Activated CD4-positive, alpha-beta memory T cell treated with anti-CD3 and anti-CD28 coated beads for 36 hours (primary cell): ENCODE measurements around the gene ZNF296. TPM values are rescaled to one million over a fixed set of nuclear protein-coding genes. Genes with fewer than 3 reads are reported as not detected.
A peak's percentile ranks its signal among the peaks of the same experiment; 100 is the strongest.

Experiments used
- CTCF ChIA-PET: fragments of 350-600 bp; sonication (Branson Sonifier 250); formaldehyde crosslinking; loops from one replicate; lab custom pipeline; 2021; ENCODE audit warnings: antibody characterized with exemption, inconsistent platforms; lab: Charles Lee
- POLR2A ChIA-PET: fragments of 350-600 bp; sonication (Branson Sonifier 250); formaldehyde crosslinking; loops from one replicate; lab custom pipeline; 2021; ENCODE audit warnings: antibody characterized with exemption; lab: Charles Lee
- DNase-seq: peaks from one replicate; pipeline ENCODE4 v3.0.0-alpha.2; 2020
- H3K27ac Mint-ChIP-seq: one replicate; pipeline ENCODE4 v1.8.0; 2021; ENCODE audit warnings: mixed read lengths
- H3K27me3 Mint-ChIP-seq: one replicate; pipeline ENCODE4 v1.8.0; 2021; ENCODE audit warnings: mixed read lengths
- H3K36me3 Mint-ChIP-seq: one replicate; pipeline ENCODE4 v1.8.0; 2021; ENCODE audit warnings: mixed read lengths
- H3K4me1 Mint-ChIP-seq: one replicate; pipeline ENCODE4 v1.8.0; 2021; ENCODE audit warnings: low read depth, mixed read lengths
- H3K4me3 Mint-ChIP-seq: one replicate; pipeline ENCODE4 v1.8.0; 2021; ENCODE audit warnings: mild to moderate bottlenecking, mixed read lengths
- H3K9me3 Mint-ChIP-seq: one replicate; pipeline ENCODE4 v1.8.0; 2021; ENCODE audit warnings: mixed read lengths
- intact Hi-C: fragments of 100-400 bp; cut with micrococcal nuclease; formaldehyde crosslinking; loops from one replicate; pipeline ENCODE4 v1.15.1; 2023
- total RNA-seq, 2 experiments: library from RNA; stranded (reverse); gene quantifications; one replicate each; pipeline ENCODE4 v1.2.3, GENCODE V29; 2021

Gene ZNF296
- total RNA-seq, 2 experiments from 2014 or later: 3.2 to 3.6 TPM

- H3K9me3 Mint-ChIP-seq: no peaks in the 10 kb centered on the region
- H3K4me1 Mint-ChIP-seq: peaks cover 42% of the 10 kb centered on the region
- H3K36me3 Mint-ChIP-seq: peaks cover 14% of the 10 kb centered on the region
- POLR2A ChIA-PET: interaction anchor here (0.6 to 2.5 kb wide), 7 partner anchors 9 to 99 kb away, joined by 3 to 22 read pairs (median 3); partner anchors contain the start of genes PPP1R37 and TRAPPC6A
- no peaks in the 10 kb centered on the region for H3K27me3 Mint-ChIP-seq
- CTCF ChIA-PET: interaction anchor here (0.7 to 1.3 kb wide), 5 partner anchors 9 to 40 kb away, joined by 3 to 5 read pairs (median 3); partner anchors contain the start of gene CLASRP
- peak overlapping the region; percentile 96 for H3K4me3 Mint-ChIP-seq
- no peak for DNase-seq
- intact Hi-C loops: loop anchor here (1.0 to 5.0 kb wide), 3 partner anchors 13 to 170 kb away; partner anchors contain the start of genes BLOC1S3 and TRAPPC6A
- H3K27ac Mint-ChIP-seq: peak overlapping the region; percentile 76
Observed at GRCh38 chr19:45078390-45079062, 2.2 kb upstream of the ZNF296 start.

GRCh38 chr19:45076851-45077730, 813 bp upstream of the ZNF296 start:
- CTCF ChIA-PET: no interaction called here
- no peak for DNase-seq
- peak overlapping the region; percentile 78 for H3K4me3 Mint-ChIP-seq
- POLR2A ChIA-PET: interaction anchor here (2.6 kb wide), 1 partner anchor 15 kb away, joined by 9 read pairs; the partner anchor contains the start of gene PPP1R37
- peaks cover 39% of the 10 kb centered on the region for H3K4me1 Mint-ChIP-seq
- peak overlapping the region; percentile 64 for H3K27ac Mint-ChIP-seq
- no peaks in the 10 kb centered on the region for H3K27me3 Mint-ChIP-seq
- H3K9me3 Mint-ChIP-seq: no peaks in the 10 kb centered on the region
- peaks cover 11% of the 10 kb centered on the region for H3K36me3 Mint-ChIP-seq
- intact Hi-C loops: loop anchor here (1.0 to 5.0 kb wide), 2 partner anchors 60 to 100 kb away; partner anchors contain the start of genes BLOC1S3 and TRAPPC6A

DNA sequence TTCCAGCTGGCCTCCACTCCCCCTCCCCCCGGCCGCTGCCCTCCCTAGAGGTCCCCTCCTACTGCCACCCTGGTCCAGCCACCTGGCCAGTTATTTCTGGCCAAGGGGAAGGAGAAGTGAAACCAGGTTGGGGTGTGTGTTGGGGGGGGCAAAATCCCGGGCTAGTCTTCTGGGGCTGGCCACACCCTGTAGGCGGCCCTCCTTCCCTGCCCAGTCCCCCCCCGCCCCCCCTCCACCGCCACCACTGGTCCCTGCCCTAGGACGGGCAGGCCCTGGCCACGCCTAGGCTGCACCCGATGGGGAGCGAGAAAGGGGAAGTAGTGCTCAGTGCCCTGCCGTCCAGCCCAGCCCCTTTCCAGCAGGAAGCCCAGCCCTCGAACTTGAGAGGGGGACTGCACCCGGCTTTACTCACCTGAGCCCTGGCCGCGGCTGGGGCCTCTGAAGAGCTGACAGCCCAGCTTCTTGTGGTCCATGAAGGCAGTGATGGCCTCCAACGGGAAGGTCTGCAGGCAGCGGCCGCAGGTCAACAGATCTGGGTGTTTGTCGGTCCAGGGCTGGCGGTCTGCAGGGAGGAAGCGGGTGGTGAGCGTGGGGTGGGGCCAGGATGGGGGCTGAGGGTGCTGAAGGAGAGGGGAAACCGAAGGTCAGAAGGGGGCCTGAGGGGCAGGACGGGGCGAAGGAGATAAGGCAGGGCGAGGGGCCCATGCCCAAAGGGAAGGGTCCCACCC, 813 bp downstream of the ZNF296 start:
- no peaks in the 10 kb centered on the region for H3K9me3 Mint-ChIP-seq
- POLR2A ChIA-PET: interaction anchor here (2.6 kb wide), 1 partner anchor 17 kb away, joined by 9 read pairs; the partner anchor contains the start of gene PPP1R37
- H3K4me1 Mint-ChIP-seq: peaks cover 29% of the 10 kb centered on the region
- CTCF ChIA-PET: interaction anchor here (1.2 to 1.7 kb wide), 2 partner anchors 16 to 51 kb away, joined by 3 to 9 read pairs; no protein-coding TSS in a partner anchor
- intact Hi-C loops: loop anchor here (1.0 to 5.0 kb wide), 2 partner anchors 58 to 102 kb away; partner anchors contain the start of genes BLOC1S3 and TRAPPC6A
- H3K27ac Mint-ChIP-seq: peak overlapping the region; percentile 51
- peak; percentile 67 for DNase-seq
- H3K4me3 Mint-ChIP-seq: peak overlapping the region; percentile 78
- peaks cover 10% of the 10 kb centered on the region for H3K36me3 Mint-ChIP-seq
- no peaks in the 10 kb centered on the region for H3K27me3 Mint-ChIP-seq

GRCh38 chr19:45074744-45075300, 1.5 kb downstream of the ZNF296 start:
- no peaks in the 10 kb centered on the region for H3K9me3 Mint-ChIP-seq
- ChIA-PET CTCF (interaction anchor here (1.2 to 1.7 kb wide), 2 partner anchors 15 to 52 kb away, joined by 3 to 9 read pairs; no protein-coding TSS in a partner anchor), POLR2A (no interaction called here)
- no peaks in the 10 kb centered on the region for H3K27me3 Mint-ChIP-seq
- H3K4me1 Mint-ChIP-seq: peaks cover 26% of the 10 kb centered on the region
- peaks cover 15% of the 10 kb centered on the region for H3K36me3 Mint-ChIP-seq
- peak overlapping the region; percentile 38 for H3K4me3 Mint-ChIP-seq
- H3K27ac Mint-ChIP-seq: peak overlapping the region; percentile 56
- intact Hi-C loops: loop anchor here (5.0 kb wide), 1 partner anchor 102 kb away; the partner anchor contains the start of genes BLOC1S3 and TRAPPC6A
- DNase-seq: no peak

DNA sequence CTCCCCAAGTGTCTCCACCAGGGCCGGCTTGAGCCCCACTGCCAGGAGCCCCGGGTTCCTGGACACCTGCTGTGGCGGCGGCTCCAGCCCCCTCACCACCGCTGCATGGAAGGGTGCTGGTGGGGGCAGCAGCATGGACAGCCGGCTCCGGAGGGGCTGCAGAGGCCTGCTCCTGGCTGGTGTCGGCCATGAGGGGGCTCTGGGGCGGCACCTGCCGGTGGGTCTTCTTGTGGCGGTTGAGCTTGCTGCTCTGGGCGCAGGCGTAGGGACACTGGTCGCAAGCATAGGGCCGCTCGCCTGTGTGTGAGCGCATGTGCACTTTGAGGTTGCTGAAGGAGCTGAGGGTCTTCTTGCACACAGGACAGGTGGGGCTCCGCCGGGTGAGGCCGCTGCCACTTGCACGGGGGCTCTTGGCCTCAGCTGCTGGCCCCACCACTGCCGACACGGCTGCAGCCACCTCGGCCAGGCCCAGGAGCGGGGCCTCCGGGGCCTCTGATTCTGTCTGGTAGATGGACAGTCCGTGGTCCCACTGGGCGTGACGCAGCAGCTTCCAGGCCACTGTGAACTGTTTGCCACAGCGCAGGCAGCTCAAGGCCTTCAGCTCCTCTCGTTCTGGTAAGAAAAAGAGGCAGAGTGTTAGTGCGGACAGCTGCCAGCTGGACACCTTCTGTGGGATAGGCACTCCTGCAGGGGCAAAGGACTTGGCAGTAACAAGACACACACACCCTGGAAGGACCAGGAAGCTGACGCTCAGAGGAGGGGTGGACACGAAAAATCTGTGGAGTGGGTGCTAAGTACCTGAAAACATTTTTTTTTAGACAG, 4.1 kb downstream of the ZNF296 start:
- ChIA-PET CTCF (interaction anchor here (1.9 kb wide), 1 partner anchor 13 kb away, joined by 9 read pairs; no protein-coding TSS in a partner anchor), POLR2A (no interaction called here)
- H3K9me3 Mint-ChIP-seq: no peaks in the 10 kb centered on the region
- DNase-seq: no peak
- peaks cover 12% of the 10 kb centered on the region for H3K4me1 Mint-ChIP-seq
- no peak overlapping the region for H3K4me3 Mint-ChIP-seq
- intact Hi-C loops: no loop called here
- peaks cover 16% of the 10 kb centered on the region for H3K36me3 Mint-ChIP-seq
- H3K27ac Mint-ChIP-seq: no peak overlapping the region
- no peaks in the 10 kb centered on the region for H3K27me3 Mint-ChIP-seq

- ChIA-PET POLR2A (interaction anchor here (1.3 kb wide), 1 partner anchor 33 kb away, joined by 3 read pairs; the partner anchor contains the start of gene CLASRP), CTCF (interaction anchor here (1.9 kb wide), 1 partner anchor 12 kb away, joined by 9 read pairs; no protein-coding TSS in a partner anchor)
- DNase-seq: no peak
- Mint-ChIP-seq H3K27ac (no peak overlapping the region), H3K27me3 (no peaks in the 10 kb centered on the region), H3K4me1 (peaks cover 5% of the 10 kb centered on the region), H3K4me3 (no peak overlapping the region), H3K36me3 (peaks cover 21% of the 10 kb centered on the region), H3K9me3 (no peaks in the 10 kb centered on the region)
- intact Hi-C loops: no loop called here
Observed at GRCh38 chr19:45071545-45071938, 4.7 kb downstream of the ZNF296 start.

GRCh38 chr19:45070861-45071544, 5.3 kb downstream of the ZNF296 start:
- no peak for DNase-seq
- Mint-ChIP-seq H3K36me3 (peaks cover 21% of the 10 kb centered on the region), H3K4me3 (no peak overlapping the region), H3K9me3 (no peaks in the 10 kb centered on the region), H3K4me1 (peaks cover 4% of the 10 kb centered on the region), H3K27me3 (no peaks in the 10 kb centered on the region), H3K27ac (no peak overlapping the region)
- intact Hi-C loops: no loop called here
- POLR2A ChIA-PET: interaction anchor here (1.3 kb wide), 1 partner anchor 32 kb away, joined by 3 read pairs; the partner anchor contains the start of gene CLASRP
- CTCF ChIA-PET: interaction anchor here (1.9 kb wide), 1 partner anchor 12 kb away, joined by 9 read pairs; no protein-coding TSS in a partner anchor

GRCh38 chr19:45070214-45070613, 6.1 kb downstream of the ZNF296 start:
- H3K9me3 Mint-ChIP-seq: no peaks in the 10 kb centered on the region
- H3K4me3 Mint-ChIP-seq: no peak overlapping the region
- intact Hi-C loops: no loop called here
- DNase-seq: no peak
- peaks cover 4% of the 10 kb centered on the region for H3K4me1 Mint-ChIP-seq
- H3K27me3 Mint-ChIP-seq: no peaks in the 10 kb centered on the region
- ChIA-PET POLR2A (interaction anchor here (1.3 kb wide), 1 partner anchor 31 kb away, joined by 3 read pairs; the partner anchor contains the start of gene CLASRP), CTCF (no interaction called here)
- H3K27ac Mint-ChIP-seq: no peak overlapping the region
- H3K36me3 Mint-ChIP-seq: peaks cover 21% of the 10 kb centered on the region

- CTCF ChIA-PET: interaction anchor here (2.4 kb wide), 1 partner anchor 9 kb away, joined by 8 read pairs; no protein-coding TSS in a partner anchor
- POLR2A ChIA-PET: interaction anchor here (1.2 kb wide), 1 partner anchor 30 kb away, joined by 4 read pairs; the partner anchor contains the start of gene CLASRP
- Mint-ChIP-seq H3K36me3 (peaks cover 23% of the 10 kb centered on the region), H3K4me1 (no peaks in the 10 kb centered on the region), H3K27ac (no peak overlapping the region), H3K9me3 (no peaks in the 10 kb centered on the region), H3K27me3 (no peaks in the 10 kb centered on the region), H3K4me3 (no peak overlapping the region)
- intact Hi-C loops: no loop called here
- DNase-seq: no peak
Observed at GRCh38 chr19:45069056-45069455, 7.2 kb downstream of the ZNF296 start.
